Neural cell (in vitro differentiated cells): ENCODE results near the gene FTCD. TPM values are rescaled to one million over a fixed set of nuclear protein-coding genes. Genes with fewer than 3 reads are reported as not detected.
"Not testable (repeated sequence)": the region's sequence is repeated elsewhere in the genome, so short reads cannot be mapped to it uniquely, and the experiment has no call there.

ENCODE experiments used
- H2AFZ ChIP-seq: fragments of 200-600, 300-800 bp; sonication (generic), shearing (Covaris generic); 2 replicates; pipeline ENCODE4 v1.6.0; 2014; ENCODE audit warnings: low read depth, mild to moderate bottlenecking, antibody characterized with exemption, low read length, moderate library complexity
- H3F3A ChIP-seq: fragments of 200-600 bp; shearing (Covaris generic); 2 replicates; pipeline ENCODE4 v1.6.1; 2016; ENCODE audit warnings: mild to moderate bottlenecking, moderate library complexity, mixed read lengths, antibody characterized with exemption, low read length; ENCODE audit not compliant: insufficient read depth, poor library complexity, severe bottlenecking
- H3K27ac ChIP-seq: fragments of 200-600, 300-800 bp; sonication (generic), shearing (Covaris generic); 2 replicates; pipeline ENCODE4 v1.5.1; 2014; ENCODE audit warnings: mild to moderate bottlenecking, low read length, moderate library complexity
- H3K27me3 ChIP-seq: fragments of 300-800, 200-600 bp; sonication (generic), shearing (Covaris generic); 2 replicates; pipeline ENCODE4 v1.6.0; 2014; ENCODE audit warnings: mild to moderate bottlenecking, low read depth, low read length, moderate library complexity; ENCODE audit not compliant: insufficient read depth
- H3K36me3 ChIP-seq: fragments of 300-800, 200-600 bp; sonication (generic), shearing (Covaris generic); 2 replicates; pipeline ENCODE4 v1.5.1; 2014; ENCODE audit warnings: mild to moderate bottlenecking, antibody characterized with exemption, low read length, moderate library complexity; ENCODE audit not compliant: insufficient read depth
- H3K4me2 ChIP-seq: fragments of 300-800, 200-600 bp; sonication (generic), shearing (Covaris generic); 2 replicates; pipeline ENCODE4 v1.6.0; 2014; ENCODE audit warnings: mild to moderate bottlenecking, low read length
- H3K4me3 ChIP-seq: fragments of 300-800, 200-600 bp; sonication (generic), shearing (Covaris generic); 2 replicates; pipeline ENCODE4 v1.5.1; 2014; ENCODE audit warnings: mild to moderate bottlenecking, low read length, moderate library complexity
- H3K79me2 ChIP-seq: fragments of 200-600 bp; shearing (Covaris generic); replicated peaks from 2 replicates; pipeline ENCODE4 v1.6.0; 2014; ENCODE audit warnings: mild to moderate bottlenecking, low read length, moderate library complexity; ENCODE audit not compliant: insufficient read depth
- H3K9ac ChIP-seq: fragments of 300-800, 200-600 bp; sonication (generic), shearing (Covaris generic); 2 replicates; pipeline ENCODE4 v1.6.1; 2016; ENCODE audit warnings: mild to moderate bottlenecking, low read length, mixed read lengths
- H3K9me2 ChIP-seq: fragments of 200-600 bp; shearing (Covaris generic); 2 replicates; pipeline ENCODE4 v1.6.1; 2016; ENCODE audit warnings: mild to moderate bottlenecking, low read length, mixed read lengths; ENCODE audit not compliant: insufficient read depth
- H3K9me3 ChIP-seq: fragments of 200-600, 300-800 bp; sonication (generic), shearing (Covaris generic); 2 replicates; pipeline ENCODE4 v1.6.1; 2016; ENCODE audit warnings: mild to moderate bottlenecking, mixed run types, low read length, moderate library complexity, mixed read lengths
- H4K20me1 ChIP-seq: fragments of 200-600 bp; shearing (Covaris generic); 2 replicates; pipeline ENCODE4 v1.6.1; 2016; ENCODE audit warnings: mild to moderate bottlenecking, mixed run types; ENCODE audit not compliant: insufficient read depth
- CTCF ChIP-seq: fragments of 450-650 bp; IDR thresholded peaks from 2 replicates; pipeline ENCODE4 v1.5.1; 2014; ENCODE audit warnings: antibody characterized with exemption, mild to moderate bottlenecking, moderate library complexity; ENCODE audit not compliant: poor library complexity, severe bottlenecking
- EP300 ChIP-seq: fragments of 450-650 bp; conservative IDR thresholded peaks from 2 replicates; pipeline ENCODE4 v1.6.1; 2014; ENCODE audit warnings: antibody characterized with exemption, mild to moderate bottlenecking, moderate library complexity; ENCODE audit not compliant: poor library complexity, severe bottlenecking
- EZH2 ChIP-seq: fragments of 200-600, 300-800 bp; shearing (Covaris generic), sonication (generic); IDR thresholded peaks from 2 replicates; pipeline ENCODE4 v1.6.1; 2014; ENCODE audit warnings: antibody characterized with exemption, low read length, borderline replicate concordance, mild to moderate bottlenecking; ENCODE audit not compliant: insufficient read depth, poor library complexity, severe bottlenecking
- MXI1 ChIP-seq: fragments of 450-650 bp; conservative IDR thresholded peaks from 2 replicates; pipeline ENCODE4 v1.6.1; 2014; ENCODE audit warnings: antibody characterized with exemption, mild to moderate bottlenecking; ENCODE audit not compliant: poor library complexity, severe bottlenecking
- POLR2AphosphoS5 ChIP-seq: IDR thresholded peaks from 2 replicates; pipeline ENCODE4 v1.6.1; 2012
- RAD21 ChIP-seq: fragments of 450-650 bp; conservative IDR thresholded peaks from 2 replicates; pipeline ENCODE4 v1.6.1; 2014; ENCODE audit warnings: antibody characterized with exemption, mild to moderate bottlenecking, moderate library complexity
- REST ChIP-seq: IDR thresholded peaks from 2 replicates; pipeline ENCODE4 v1.6.1; 2012; ENCODE audit warnings: borderline replicate concordance
- SMC3 ChIP-seq: fragments of 450-650 bp; conservative IDR thresholded peaks from 2 replicates; pipeline ENCODE4 v1.6.1; 2014; ENCODE audit warnings: antibody characterized with exemption, mild to moderate bottlenecking, moderate library complexity; ENCODE audit not compliant: poor library complexity
- TAF1 ChIP-seq: IDR thresholded peaks from 2 replicates; pipeline ENCODE4 v1.6.1; 2012; ENCODE audit warnings: low read depth
- polyA plus RNA-seq: library from polyadenylated mRNA; depleted of rRNA; stranded (reverse); fragments of >200 nt; gene quantifications from 2 replicates; pipeline ENCODE4 v1.2.3, GENCODE V29; 2014

The FTCD gene
- polyA plus RNA-seq, 1 donor from 2014 or later = 2.0 TPM

- Histone ChIP-seq H3K79me2 (no peaks in the 10 kb centered on the region), H3K4me2 (no peak overlapping the region), H3K27me3 (peaks cover 22% of the 10 kb centered on the region), H3F3A (no peaks in the 10 kb centered on the region), H3K36me3 (no peaks in the 10 kb centered on the region), H3K4me3 (no peak overlapping the region), H3K9me2 (no peaks in the 10 kb centered on the region), H2AFZ (no peak overlapping the region), H3K27ac (no peak overlapping the region), H4K20me1 (no peaks in the 10 kb centered on the region), H3K9me3 (no peaks in the 10 kb centered on the region), H3K9ac (no peak overlapping the region)
- no peak for TF ChIP-seq REST
- no peak for TF ChIP-seq TAF1
- no peak for TF ChIP-seq EZH2
- no peak for TF ChIP-seq POLR2AphosphoS5
- no peak for TF ChIP-seq RAD21
- no peak for TF ChIP-seq MXI1
- no peak for TF ChIP-seq EP300
- TF ChIP-seq SMC3 = no peak
- TF ChIP-seq CTCF = no peak
These were observed 13.4 kb downstream of the FTCD start for GRCh38 chr21:46141767-46142581.

- H3K27ac ChIP-seq, H3K9me3 ChIP-seq, H3K9me2 ChIP-seq, H3K79me2 ChIP-seq, H3K4me2 ChIP-seq, H4K20me1 ChIP-seq, H3K36me3 ChIP-seq, H3K9ac ChIP-seq, H2AFZ ChIP-seq, H3F3A ChIP-seq, H3K4me3 ChIP-seq: not testable (repeated sequence)
- peaks cover 22% of the 10 kb centered on the region for H3K27me3 ChIP-seq
These were observed 14.9 kb downstream of the FTCD start for GRCh38 chr21:46140352-46141003.
